ENCODE data around the gene RNF166.

DNA sequence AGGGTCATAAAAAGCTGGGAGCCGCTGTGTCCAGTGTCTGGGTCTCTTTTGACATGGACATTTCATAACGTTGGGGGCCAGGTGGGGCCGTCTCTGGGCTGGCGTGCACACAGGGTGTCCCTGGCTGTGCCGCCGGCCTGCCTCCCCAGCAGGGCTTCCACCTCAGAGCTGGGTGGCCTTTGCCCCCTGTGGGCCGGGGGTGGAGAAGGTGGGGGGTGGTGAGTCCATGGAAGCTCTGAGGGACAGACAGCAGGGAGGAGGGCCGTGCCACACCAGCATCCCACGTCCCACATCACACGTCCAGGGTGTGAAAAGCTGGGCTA is 19.0 kb downstream of the RNF166 start:
- TF ChIP-seq, protein P1, sequence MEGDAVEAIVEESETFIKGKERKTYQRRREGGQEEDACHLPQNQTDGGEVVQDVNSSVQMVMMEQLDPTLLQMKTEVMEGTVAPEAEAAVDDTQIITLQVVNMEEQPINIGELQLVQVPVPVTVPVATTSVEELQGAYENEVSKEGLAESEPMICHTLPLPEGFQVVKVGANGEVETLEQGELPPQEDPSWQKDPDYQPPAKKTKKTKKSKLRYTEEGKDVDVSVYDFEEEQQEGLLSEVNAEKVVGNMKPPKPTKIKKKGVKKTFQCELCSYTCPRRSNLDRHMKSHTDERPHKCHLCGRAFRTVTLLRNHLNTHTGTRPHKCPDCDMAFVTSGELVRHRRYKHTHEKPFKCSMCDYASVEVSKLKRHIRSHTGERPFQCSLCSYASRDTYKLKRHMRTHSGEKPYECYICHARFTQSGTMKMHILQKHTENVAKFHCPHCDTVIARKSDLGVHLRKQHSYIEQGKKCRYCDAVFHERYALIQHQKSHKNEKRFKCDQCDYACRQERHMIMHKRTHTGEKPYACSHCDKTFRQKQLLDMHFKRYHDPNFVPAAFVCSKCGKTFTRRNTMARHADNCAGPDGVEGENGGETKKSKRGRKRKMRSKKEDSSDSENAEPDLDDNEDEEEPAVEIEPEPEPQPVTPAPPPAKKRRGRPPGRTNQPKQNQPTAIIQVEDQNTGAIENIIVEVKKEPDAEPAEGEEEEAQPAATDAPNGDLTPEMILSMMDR (IDR thresholded peaks at IDR 0.05): no peak
- TF ChIP-seq POLR2A (IDR thresholded peaks at IDR 0.05): no peak

Data from lower leg skin (tissue), 3 donors.